PC-9 (cell line): ENCODE data around the gene TRABD.

ENCODE experiments used
- CTCF ChIP-seq: fragments of 200-600 bp; sonication (generic); conservative IDR thresholded peaks from 2 replicates; pipeline ENCODE4 v1.6.1; 2017; ENCODE audit warnings: mixed run types, antibody characterized with exemption, mild to moderate bottlenecking, moderate library complexity
- EZH2 ChIP-seq: fragments of 200-600 bp; sonication (generic); IDR thresholded peaks from 2 replicates; pipeline ENCODE4 v1.8.0; 2017; ENCODE audit warnings: antibody characterized with exemption, low read depth

- TF ChIP-seq EZH2, result no peak
- no peak for TF ChIP-seq CTCF
Measured at GRCh38 chr22:50229370-50229769, 43.7 kb downstream of the TRABD start.
